Loucy (cell line): Measurements from ENCODE around the gene SYDE2.

Experiments used
- H2AFZ ChIP-seq: fragments of 200-600 bp; sonication (generic); 2 replicates; pipeline ENCODE4 v1.6.0; 2016; ENCODE audit warnings: antibody characterized with exemption, mild to moderate bottlenecking, low read length, moderate library complexity
- H3F3A ChIP-seq: fragments of 200-600 bp; 2 replicates; pipeline ENCODE4 v1.6.0; 2016; ENCODE audit warnings: antibody characterized with exemption, low read depth, mild to moderate bottlenecking
- H3K27me3 ChIP-seq: fragments of 200-600 bp; sonication (generic); 2 replicates; pipeline ENCODE4 v1.6.1; 2014; ENCODE audit warnings: low read length, mild to moderate bottlenecking; ENCODE audit not compliant: insufficient read depth, poor library complexity, severe bottlenecking
- H3K36me3 ChIP-seq: fragments of 200-600 bp; sonication (generic); 2 replicates; pipeline ENCODE4 v1.6.1; 2016; ENCODE audit warnings: low read length; ENCODE audit not compliant: insufficient read depth
- H3K4me1 ChIP-seq: fragments of 200-600 bp; sonication (generic); 2 replicates; pipeline ENCODE4 v1.5.1; 2014; ENCODE audit warnings: low read length, mild to moderate bottlenecking; ENCODE audit not compliant: insufficient read depth, poor library complexity, severe bottlenecking
- H3K4me2 ChIP-seq: fragments of 200-600 bp; sonication (generic); 2 replicates; pipeline ENCODE4 v1.6.0; 2014; ENCODE audit warnings: antibody characterized with exemption, low read length, low read depth, mild to moderate bottlenecking; ENCODE audit not compliant: poor library complexity, severe bottlenecking
- H3K4me3 ChIP-seq: fragments of 200-600 bp; sonication (generic); 2 replicates; pipeline ENCODE4 v1.5.1; 2014; ENCODE audit warnings: low read length, mild to moderate bottlenecking, mixed read lengths; ENCODE audit not compliant: poor library complexity, severe bottlenecking
- H3K79me2 ChIP-seq: fragments of 200-600 bp; sonication (generic); 2 replicates; pipeline ENCODE4 v1.6.1; 2014; ENCODE audit warnings: low read length; ENCODE audit not compliant: insufficient read depth
- H3K9ac ChIP-seq: fragments of 200-600 bp; sonication (generic); 2 replicates; pipeline ENCODE4 v1.6.0; 2014; ENCODE audit warnings: mild to moderate bottlenecking, low read depth, low read length, moderate library complexity; ENCODE audit not compliant: poor library complexity, severe bottlenecking
- H3K9me2 ChIP-seq: fragments of 200-600 bp; sonication (generic); replicated peaks from 2 replicates; pipeline ENCODE4 v1.6.1; 2016; ENCODE audit warnings: low read depth, low read length, mixed read lengths
- H3K9me3 ChIP-seq: fragments of 200-600 bp; sonication (generic); 2 replicates; pipeline ENCODE4 v1.6.1; 2014; ENCODE audit warnings: mild to moderate bottlenecking, antibody characterized with exemption, low read length, low read depth; ENCODE audit not compliant: insufficient read depth
- H4K20me1 ChIP-seq: fragments of 200-600 bp; sonication (generic); 2 replicates; pipeline ENCODE4 v1.6.0; 2014; ENCODE audit warnings: antibody characterized with exemption, low read length, mild to moderate bottlenecking; ENCODE audit not compliant: insufficient read depth, poor library complexity, severe bottlenecking
- EZH2phosphoT487 ChIP-seq: fragments of 200-600 bp; IDR thresholded peaks from 2 replicates; pipeline ENCODE4 v1.6.1; 2018; ENCODE audit warnings: antibody characterized with exemption, mild to moderate bottlenecking, moderate library complexity, borderline replicate concordance
- TF ChIP-seq, protein P1 (sequence below): fragments of 200-600 bp; sonication (generic); conservative IDR thresholded peaks from 2 replicates; pipeline ENCODE4 v1.5.1; 2014; ENCODE audit warnings: mild to moderate bottlenecking, antibody characterized with exemption, low read length

The SYDE2 gene

DNA sequence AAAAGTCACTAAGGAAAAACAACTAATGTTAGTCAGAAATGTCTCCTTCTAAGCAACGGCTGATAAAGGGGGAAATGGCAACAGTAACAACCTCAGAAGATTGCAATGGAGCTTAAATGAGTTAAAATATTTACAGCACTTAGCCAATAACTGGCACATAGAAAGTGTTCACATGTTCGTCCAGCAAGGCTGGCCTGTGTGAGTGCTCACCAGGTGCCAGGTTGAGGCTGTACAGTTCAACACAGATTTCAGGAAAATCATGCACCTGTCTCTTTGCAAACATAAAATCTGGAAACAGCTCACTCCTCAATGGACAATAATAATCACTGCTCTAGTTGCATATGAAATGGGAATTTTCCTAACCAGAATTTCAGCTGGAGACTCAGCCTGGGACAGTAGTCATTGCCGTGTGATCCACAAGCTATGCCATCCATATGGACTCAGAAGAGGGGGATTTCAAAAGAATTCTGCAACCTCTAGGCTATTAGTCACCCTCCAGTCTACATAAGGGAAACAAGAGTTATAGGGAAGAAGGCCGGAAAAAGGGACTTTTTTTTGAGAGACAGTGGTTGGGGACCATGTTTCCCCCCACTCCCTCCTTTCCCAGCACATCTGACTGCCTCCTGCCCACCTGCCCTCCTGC lies 68.6 kb downstream of the SYDE2 start:
- no peaks in the 10 kb centered on the region for H3K9me3 ChIP-seq
- H3K27me3 ChIP-seq, result no peaks in the 10 kb centered on the region
- no peak overlapping the region for H3K4me2 ChIP-seq
- no peaks in the 10 kb centered on the region for H3K9me2 ChIP-seq
- H4K20me1 ChIP-seq, result no peaks in the 10 kb centered on the region
- H3K4me3 ChIP-seq, result no peak overlapping the region
- no peaks in the 10 kb centered on the region for H3F3A ChIP-seq
- no peaks in the 10 kb centered on the region for H3K36me3 ChIP-seq
- TF ChIP-seq EZH2phosphoT487, result no peak
- TF ChIP-seq, protein P1, sequence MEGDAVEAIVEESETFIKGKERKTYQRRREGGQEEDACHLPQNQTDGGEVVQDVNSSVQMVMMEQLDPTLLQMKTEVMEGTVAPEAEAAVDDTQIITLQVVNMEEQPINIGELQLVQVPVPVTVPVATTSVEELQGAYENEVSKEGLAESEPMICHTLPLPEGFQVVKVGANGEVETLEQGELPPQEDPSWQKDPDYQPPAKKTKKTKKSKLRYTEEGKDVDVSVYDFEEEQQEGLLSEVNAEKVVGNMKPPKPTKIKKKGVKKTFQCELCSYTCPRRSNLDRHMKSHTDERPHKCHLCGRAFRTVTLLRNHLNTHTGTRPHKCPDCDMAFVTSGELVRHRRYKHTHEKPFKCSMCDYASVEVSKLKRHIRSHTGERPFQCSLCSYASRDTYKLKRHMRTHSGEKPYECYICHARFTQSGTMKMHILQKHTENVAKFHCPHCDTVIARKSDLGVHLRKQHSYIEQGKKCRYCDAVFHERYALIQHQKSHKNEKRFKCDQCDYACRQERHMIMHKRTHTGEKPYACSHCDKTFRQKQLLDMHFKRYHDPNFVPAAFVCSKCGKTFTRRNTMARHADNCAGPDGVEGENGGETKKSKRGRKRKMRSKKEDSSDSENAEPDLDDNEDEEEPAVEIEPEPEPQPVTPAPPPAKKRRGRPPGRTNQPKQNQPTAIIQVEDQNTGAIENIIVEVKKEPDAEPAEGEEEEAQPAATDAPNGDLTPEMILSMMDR, result no peak
- no peaks in the 10 kb centered on the region for H3K4me1 ChIP-seq
- H3K79me2 ChIP-seq, result no peaks in the 10 kb centered on the region
- no peak overlapping the region for H3K9ac ChIP-seq
- no peak overlapping the region for H2AFZ ChIP-seq

DNA sequence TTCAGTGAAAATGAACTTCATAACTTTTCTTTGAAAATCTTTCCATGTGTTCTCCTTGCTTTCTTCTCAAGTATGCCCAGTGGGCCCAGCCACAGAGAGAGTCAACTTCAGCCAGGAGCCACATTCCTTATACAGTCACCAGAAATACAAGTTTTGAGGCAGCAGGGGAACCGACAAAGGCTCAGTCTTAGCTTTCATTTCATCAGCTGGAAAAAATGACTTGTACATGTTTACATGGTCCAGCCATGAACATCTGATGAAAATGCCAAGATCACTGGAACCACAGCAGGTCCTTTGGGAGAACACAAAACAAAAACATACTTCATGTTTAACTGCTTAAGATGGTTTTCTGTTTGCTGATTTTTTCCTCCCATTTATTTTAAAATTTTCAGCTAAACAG lies 72.5 kb downstream of the SYDE2 start:
- no peak overlapping the region for H3K9ac ChIP-seq
- H3K27me3 ChIP-seq, result no peaks in the 10 kb centered on the region
- H4K20me1 ChIP-seq, result no peaks in the 10 kb centered on the region
- no peak overlapping the region for H3K4me2 ChIP-seq
- no peak overlapping the region for H3K4me3 ChIP-seq
- no peaks in the 10 kb centered on the region for H3F3A ChIP-seq
- H3K4me1 ChIP-seq, result no peaks in the 10 kb centered on the region
- no peak overlapping the region for H2AFZ ChIP-seq
- no peaks in the 10 kb centered on the region for H3K9me2 ChIP-seq
- no peaks in the 10 kb centered on the region for H3K79me2 ChIP-seq
- no peaks in the 10 kb centered on the region for H3K9me3 ChIP-seq
- no peaks in the 10 kb centered on the region for H3K36me3 ChIP-seq
- TF ChIP-seq, protein P1, result no peak
- no peak for TF ChIP-seq EZH2phosphoT487

DNA sequence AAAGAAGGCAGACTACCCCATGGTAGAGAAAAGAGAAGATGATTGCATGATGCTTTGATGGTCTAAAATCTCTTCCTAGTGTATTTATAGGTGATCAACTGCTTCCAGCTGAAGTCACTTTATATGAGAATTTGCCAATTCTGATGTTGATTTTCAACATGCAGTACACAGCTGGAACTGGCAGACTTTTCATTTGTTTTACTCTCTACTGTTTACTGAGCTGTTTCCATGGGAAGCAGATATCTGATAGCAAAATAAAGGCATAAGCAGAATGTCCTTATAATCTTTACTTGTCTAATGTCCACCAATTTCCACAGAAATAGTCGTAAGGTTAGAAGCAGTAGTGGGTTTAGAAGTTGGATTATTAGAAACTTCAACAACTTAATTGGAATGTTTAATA lies 74.9 kb downstream of the SYDE2 start:
- no peaks in the 10 kb centered on the region for H4K20me1 ChIP-seq
- no peak overlapping the region for H3K4me3 ChIP-seq
- H3K9ac ChIP-seq, result no peak overlapping the region
- H3K36me3 ChIP-seq, result no peaks in the 10 kb centered on the region
- no peaks in the 10 kb centered on the region for H3K9me3 ChIP-seq
- no peaks in the 10 kb centered on the region for H3K4me1 ChIP-seq
- no peaks in the 10 kb centered on the region for H3K79me2 ChIP-seq
- H3K27me3 ChIP-seq, result no peaks in the 10 kb centered on the region
- TF ChIP-seq EZH2phosphoT487, result no peak
- TF ChIP-seq, protein P1, result no peak
- H3K9me2 ChIP-seq, result no peaks in the 10 kb centered on the region
- no peaks in the 10 kb centered on the region for H3F3A ChIP-seq
- H3K4me2 ChIP-seq, result no peak overlapping the region
- peak overlapping the region; percentile 61; the same call in 1 of the 2 replicates for H2AFZ ChIP-seq
